Measurements from ENCODE around the gene CDADC1. TPM values are rescaled to one million over a fixed set of nuclear protein-coding genes. Genes with fewer than 3 reads are reported as not detected.

Gene CDADC1
- polyA plus RNA-seq, 1 donor from 2014 or later: 11.6 TPM

- H3K27ac ChIP-seq (ENCODE audit: low read length): no peak overlapping the region
- H3K9me3 ChIP-seq (ENCODE audit: low read length): no peaks in the 10 kb centered on the region
- H3K27me3 ChIP-seq (ENCODE audit: insufficient read depth, low read depth, low read length): no peaks in the 10 kb centered on the region
- H3F3A ChIP-seq (ENCODE audit: insufficient read depth, low read length, poor library complexity, severe bottlenecking): no peaks in the 10 kb centered on the region
- no peaks in the 10 kb centered on the region for H4K20me1 ChIP-seq (ENCODE audit: insufficient read depth)
- no peaks in the 10 kb centered on the region for H3K9me2 ChIP-seq (ENCODE audit: insufficient read depth, low read length)
- no peak for TF ChIP-seq EZH2 (IDR thresholded peaks at IDR 0.05; ENCODE audit: borderline replicate concordance, insufficient read depth, low read length, poor library complexity, severe bottlenecking)
- TF ChIP-seq CTCF (IDR thresholded peaks at IDR 0.05; ENCODE audit: poor library complexity, severe bottlenecking): no peak
- no peak for TF ChIP-seq TAF1 (IDR thresholded peaks at IDR 0.05; ENCODE audit: low read depth)
- no peak for TF ChIP-seq MXI1 (conservative IDR thresholded peaks at IDR 0.05; ENCODE audit: poor library complexity, severe bottlenecking)
- TF ChIP-seq SMC3 (conservative IDR thresholded peaks at IDR 0.05; ENCODE audit: poor library complexity): no peak
- no peak for TF ChIP-seq EP300 (conservative IDR thresholded peaks at IDR 0.05; ENCODE audit: poor library complexity, severe bottlenecking)
- TF ChIP-seq POLR2AphosphoS5 (IDR thresholded peaks at IDR 0.05): no peak
- no peak for TF ChIP-seq RAD21 (conservative IDR thresholded peaks at IDR 0.05)
- H3K9ac ChIP-seq (ENCODE audit: low read length): no peak overlapping the region
- no peak overlapping the region for H3K4me2 ChIP-seq (ENCODE audit: low read length)
- no peak overlapping the region for H3K4me3 ChIP-seq (ENCODE audit: low read length)
- no peaks in the 10 kb centered on the region for H3K79me2 ChIP-seq (replicated peaks; ENCODE audit: insufficient read depth, low read length)
- no peak overlapping the region for H2AFZ ChIP-seq (ENCODE audit: low read depth, low read length)
- H3K36me3 ChIP-seq (ENCODE audit: insufficient read depth, low read length): peaks cover 5% of the 10 kb centered on the region
Measured at GRCh38 chr13:49258089-49258796, 10.5 kb downstream of the CDADC1 start.

GRCh38 chr13:49259586-49259985 lies 11.9 kb downstream of the CDADC1 start:
- H3K9ac ChIP-seq (ENCODE audit: low read length): no peak overlapping the region
- H3K9me2 ChIP-seq (ENCODE audit: insufficient read depth, low read length): no peaks in the 10 kb centered on the region
- H3K27me3 ChIP-seq (ENCODE audit: insufficient read depth, low read depth, low read length): no peaks in the 10 kb centered on the region
- no peaks in the 10 kb centered on the region for H3K79me2 ChIP-seq (replicated peaks; ENCODE audit: insufficient read depth, low read length)
- no peak overlapping the region for H3K4me2 ChIP-seq (ENCODE audit: low read length)
- no peaks in the 10 kb centered on the region for H3K9me3 ChIP-seq (ENCODE audit: low read length)
- H3K36me3 ChIP-seq (ENCODE audit: insufficient read depth, low read length): peaks cover 5% of the 10 kb centered on the region
- no peak overlapping the region for H3K4me3 ChIP-seq (ENCODE audit: low read length)
- H2AFZ ChIP-seq (ENCODE audit: low read depth, low read length): no peak overlapping the region
- H3F3A ChIP-seq (ENCODE audit: insufficient read depth, low read length, poor library complexity, severe bottlenecking): no peaks in the 10 kb centered on the region
- TF ChIP-seq POLR2AphosphoS5 (IDR thresholded peaks at IDR 0.05) (no peak), TAF1 (IDR thresholded peaks at IDR 0.05; ENCODE audit: low read depth) (no peak), MXI1 (conservative IDR thresholded peaks at IDR 0.05; ENCODE audit: poor library complexity, severe bottlenecking) (no peak), EP300 (conservative IDR thresholded peaks at IDR 0.05; ENCODE audit: poor library complexity, severe bottlenecking) (no peak), RAD21 (conservative IDR thresholded peaks at IDR 0.05) (no peak), SMC3 (conservative IDR thresholded peaks at IDR 0.05; ENCODE audit: poor library complexity) (no peak), CTCF (IDR thresholded peaks at IDR 0.05; ENCODE audit: poor library complexity, severe bottlenecking) (no peak), REST (IDR thresholded peaks at IDR 0.05; ENCODE audit: borderline replicate concordance) (no peak), EZH2 (IDR thresholded peaks at IDR 0.05; ENCODE audit: borderline replicate concordance, insufficient read depth, low read length, poor library complexity, severe bottlenecking) (no peak)
- no peak overlapping the region for H3K27ac ChIP-seq (ENCODE audit: low read length)
- no peaks in the 10 kb centered on the region for H4K20me1 ChIP-seq (ENCODE audit: insufficient read depth)

Data from neural cell (in vitro differentiated cells).